ENCODE measurements around the gene BOLA2B. TPM values are rescaled to one million over a fixed set of nuclear protein-coding genes. Genes with fewer than 3 reads are reported as not detected.

The BOLA2B gene
- polyA plus RNA-seq, 10 donors = 14.1 to 35.4 (median 23.4) TPM

- no peak for DNase-seq
These were observed 45.5 kb downstream of the BOLA2B start for GRCh38 chr16:30147843-30148510.

GRCh38 chr16:30145657-30146056 lies 47.8 kb downstream of the BOLA2B start:
- DNase-seq = no peak

GRCh38 chr16:30144917-30145316 lies 48.5 kb downstream of the BOLA2B start:
- DNase-seq = no peak

- DNase-seq = no peak
These were observed 49.4 kb downstream of the BOLA2B start for GRCh38 chr16:30144017-30144416.

GRCh38 chr16:30143347-30143702 lies 50.1 kb downstream of the BOLA2B start:
- no peak for DNase-seq

Other genes with a start within 250 kb of the BOLA2B start
- gene TMEM219, start 231.6 kb downstream of the BOLA2B start, polyA plus RNA-seq (ENCODE audit: insufficient read length in 10 of 10) = 10 to 100 TPM; 54.7 to 68.3 (median 61.6) TPM
- gene TAOK2, start 219.8 kb downstream of the BOLA2B start, polyA plus RNA-seq (ENCODE audit: insufficient read length in 10 of 10) = 10 to 100 TPM; 25.1 to 39.2 (median 32.9) TPM
- 10 to 100 TPM in 9 of 10 donors, 1 to 10 TPM in 1; 9.5 to 19.3 (median 12.7) TPM for gene HIRIP3, start 198.0 kb downstream of the BOLA2B start, polyA plus RNA-seq (ENCODE audit: insufficient read length in 10 of 10)
- gene INO80E, start 197.4 kb downstream of the BOLA2B start, polyA plus RNA-seq (ENCODE audit: insufficient read length in 10 of 10) = 10 to 100 TPM; 26.6 to 41.4 (median 30.4) TPM
- 1 to 10 TPM in 4 of 10 donors, under 1 TPM in 6; 0.48 to 1.8 (median 0.92) TPM for gene DOC2A, start 182.6 kb downstream of the BOLA2B start, polyA plus RNA-seq (ENCODE audit: insufficient read length in 10 of 10)
- gene C16orf92, start 170.5 kb downstream of the BOLA2B start, polyA plus RNA-seq (ENCODE audit: insufficient read length in 10 of 10) = not detected
- 1 to 10 TPM in 3 of 10 donors, under 1 TPM in 7; 0.44 to 1.9 (median 0.95) TPM for gene TLCD3B, start 162.4 kb downstream of the BOLA2B start, polyA plus RNA-seq (ENCODE audit: insufficient read length in 10 of 10)
- 1,000 to 10,000 TPM; 1,170 to 2,766 (median 2,118) TPM for gene ALDOA, start 127.9 kb downstream of the BOLA2B start, polyA plus RNA-seq (ENCODE audit: insufficient read length in 10 of 10)
- 10 to 100 TPM; 44.3 to 78.8 (median 57.1) TPM for gene PPP4C, start 117.7 kb downstream of the BOLA2B start, polyA plus RNA-seq (ENCODE audit: insufficient read length in 10 of 10)
- under 1 TPM; 0.32 to 0.82 (median 0.56) TPM for gene TBX6, start 101.7 kb downstream of the BOLA2B start, polyA plus RNA-seq (ENCODE audit: insufficient read length in 10 of 10)
- gene YPEL3, start 97.5 kb downstream of the BOLA2B start, polyA plus RNA-seq (ENCODE audit: insufficient read length in 10 of 10) = 10 to 100 TPM; 22.6 to 34.3 (median 27.0) TPM
- gene GDPD3, start 80.1 kb downstream of the BOLA2B start, polyA plus RNA-seq (ENCODE audit: insufficient read length in 10 of 10) = 1 to 10 TPM; 3.9 to 9.5 (median 5.3) TPM
- gene MAPK3, start 70.4 kb downstream of the BOLA2B start, polyA plus RNA-seq (ENCODE audit: insufficient read length in 10 of 10) = 10 to 100 TPM; 35.8 to 50.2 (median 44.2) TPM
- gene CORO1A, start 10.1 kb downstream of the BOLA2B start, polyA plus RNA-seq (ENCODE audit: insufficient read length in 10 of 10) = 10 to 100 TPM; 10.2 to 65.9 (median 16.0) TPM
- 10 to 100 TPM; 10.4 to 24.7 (median 15.7) TPM for gene SLX1A, start 209 bp upstream of the BOLA2B start, polyA plus RNA-seq (ENCODE audit: insufficient read length in 10 of 10)
- 1 to 10 TPM; 1.5 to 6.4 (median 2.9) TPM for gene SULT1A3, start 5.6 kb upstream of the BOLA2B start, polyA plus RNA-seq (ENCODE audit: insufficient read length in 10 of 10)
- gene NPIPB13, start 54.8 kb upstream of the BOLA2B start, polyA plus RNA-seq (ENCODE audit: insufficient read length in 10 of 10) = 10 to 100 TPM in 4 of 10 donors, 1 to 10 TPM in 6; 1.9 to 29.3 (median 4.3) TPM
- 10 to 100 TPM; 28.4 to 43.0 (median 33.1) TPM for gene CD2BP2, start 161.6 kb upstream of the BOLA2B start, polyA plus RNA-seq (ENCODE audit: insufficient read length in 10 of 10)
- gene TBC1D10B, start 176.8 kb upstream of the BOLA2B start, polyA plus RNA-seq (ENCODE audit: insufficient read length in 10 of 10) = 10 to 100 TPM; 26.6 to 33.6 (median 29.4) TPM
- 1,000 to 10,000 TPM; 4,606 to 8,402 (median 7,909) TPM for gene MYL11, start 181.1 kb upstream of the BOLA2B start, polyA plus RNA-seq (ENCODE audit: insufficient read length in 10 of 10)
- gene SEPTIN1, start 188.9 kb upstream of the BOLA2B start, polyA plus RNA-seq (ENCODE audit: insufficient read length in 10 of 10) = 1 to 10 TPM in 9 of 10 donors, under 1 TPM in 1; 0.94 to 9.0 (median 3.0) TPM
- 1 to 10 TPM; 4.8 to 8.4 (median 5.9) TPM for gene ZNF48, start 201.8 kb upstream of the BOLA2B start, polyA plus RNA-seq (ENCODE audit: insufficient read length in 10 of 10)
- gene ZNF771, start 213.9 kb upstream of the BOLA2B start, polyA plus RNA-seq (ENCODE audit: insufficient read length in 10 of 10) = 1 to 10 TPM; 3.0 to 7.0 (median 4.0) TPM
- 10 to 100 TPM; 22.9 to 38.5 (median 27.9) TPM for gene DCTPP1, start 236.4 kb upstream of the BOLA2B start, polyA plus RNA-seq (ENCODE audit: insufficient read length in 10 of 10)

Measured in muscle of back (tissue), 11 donors.